A673 (cell line): ENCODE data around the gene CKMT1B. TPM values are rescaled to one million over a fixed set of nuclear protein-coding genes. Genes with fewer than 3 reads are reported as not detected.

ENCODE experiments used
- BruUV-seq: library from RNA; stranded (reverse); fragments of 400-500 nt; replicated peaks from 2 replicates; lab custom pipeline; 2021; lab: Mats Ljungman, UMichigan
- CTCF ChIA-PET: fragments of 300-600 bp; sonication (Branson Sonifier 250); formaldehyde crosslinking; loops from one replicate; lab custom pipeline; 2022; ENCODE audit warnings: antibody characterized with exemption; lab: Charles Lee
- POLR2A ChIA-PET: fragments of 300-600 bp; sonication (Branson Sonifier 250); formaldehyde crosslinking; loops from one replicate; lab custom pipeline; 2022; ENCODE audit warnings: antibody characterized with exemption; ENCODE audit not compliant: low non-redundant PET; lab: Charles Lee
- DNase-seq: peaks from one replicate; pipeline ENCODE4 v3.0.0-alpha.2; 2015; ENCODE audit warnings: low spot score
- H3K27ac ChIP-seq: fragments of 200-600 bp; sonication (generic); 2 replicates; pipeline ENCODE4 v1.5.1; 2016; ENCODE audit warnings: mixed run types, low read depth, mild to moderate bottlenecking, mixed read lengths, antibody characterized with exemption, low read length; ENCODE audit not compliant: poor library complexity, severe bottlenecking
- H3K27me3 ChIP-seq: fragments of 200-600 bp; sonication (generic); replicated peaks from 2 replicates; pipeline ENCODE4 v1.6.1; 2017; ENCODE audit warnings: mixed run types, low read depth, mild to moderate bottlenecking, mixed read lengths, antibody characterized with exemption, low read length; ENCODE audit not compliant: insufficient read depth, poor library complexity
- H3K36me3 ChIP-seq: fragments of 200-600 bp; sonication (generic); 2 replicates; pipeline ENCODE4 v1.6.1; 2016; ENCODE audit warnings: mixed run types, mild to moderate bottlenecking, mixed read lengths, antibody characterized with exemption, low read length; ENCODE audit not compliant: insufficient read depth, poor library complexity, severe bottlenecking
- H3K4me1 ChIP-seq: fragments of 200-600 bp; sonication (generic); 2 replicates; pipeline ENCODE4 v1.6.1; 2017; ENCODE audit warnings: mixed run types, mild to moderate bottlenecking, mixed read lengths, antibody characterized with exemption, low read length; ENCODE audit not compliant: insufficient read depth, poor library complexity, severe bottlenecking
- H3K4me3 ChIP-seq: fragments of 200-600 bp; sonication (generic); 2 replicates; pipeline ENCODE4 v1.5.1; 2016; ENCODE audit warnings: low read depth, mixed run types, mild to moderate bottlenecking, mixed read lengths, low read length; ENCODE audit not compliant: poor library complexity, severe bottlenecking
- H3K9me3 ChIP-seq: fragments of 200-600 bp; sonication (generic); 2 replicates; pipeline ENCODE4 v1.6.1; 2016; ENCODE audit warnings: mixed run types, low read depth, mild to moderate bottlenecking, mixed read lengths, antibody characterized with exemption, low read length; ENCODE audit not compliant: poor library complexity, severe bottlenecking
- CTCF ChIP-seq: fragments of 300-800, 200-600 bp; sonication (generic); conservative IDR thresholded peaks from 2 replicates; pipeline ENCODE4 v1.5.1; 2017; ENCODE audit warnings: low read depth, mild to moderate bottlenecking, antibody characterized with exemption, low read length, moderate library complexity, mixed read lengths
- EZH2 ChIP-seq: fragments of 200-600 bp; sonication (generic); IDR thresholded peaks from 2 replicates; pipeline ENCODE4 v1.6.1; 2017; ENCODE audit warnings: borderline replicate concordance, low read depth, mild to moderate bottlenecking, mixed read lengths, antibody characterized with exemption, low read length; ENCODE audit not compliant: poor library complexity, severe bottlenecking
- intact Hi-C: fragments of 100-400 bp; cut with micrococcal nuclease; formaldehyde crosslinking; loops from one replicate; pipeline ENCODE4 v1.10.0; 2022; ENCODE audit not compliant: unreplicated experiment
- total RNA-seq: library from RNA; stranded (reverse); gene quantifications from 2 replicates; pipeline ENCODE4 v1.2.3, GENCODE V29; 2021

The CKMT1B gene
- total RNA-seq, 1 experiment from 2014 or later, result 1.1 TPM

DNA sequence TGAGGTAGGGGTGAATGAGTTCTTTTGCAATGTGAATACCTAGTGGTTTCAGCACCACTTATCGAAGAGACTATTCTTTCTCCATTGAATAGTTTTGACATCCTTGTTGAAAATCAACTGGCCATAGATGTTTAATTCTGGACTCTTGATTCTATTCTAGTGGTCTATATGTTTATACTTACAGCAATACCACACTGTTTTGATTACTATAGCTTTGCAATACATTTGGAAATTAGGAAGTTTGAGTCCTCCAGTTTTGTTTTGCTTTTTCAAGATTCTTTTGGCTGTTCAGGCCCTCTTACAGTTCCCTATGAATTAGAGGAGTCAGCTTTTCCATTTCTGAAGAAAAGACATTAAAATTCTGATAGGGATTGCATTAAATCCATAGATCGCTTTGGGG lies 46.3 kb upstream of the CKMT1B start:
- no TSS peak for BruUV-seq
- POLR2A ChIA-PET, result no interaction called here
- TF ChIP-seq EZH2 (no peak), CTCF (no peak)
- no peak overlapping the region for H3K4me3 ChIP-seq
- no peak for DNase-seq
- no peak overlapping the region for H3K27ac ChIP-seq
- no peaks in the 10 kb centered on the region for H3K9me3 ChIP-seq
- H3K36me3 ChIP-seq, result no peaks in the 10 kb centered on the region
- H3K4me1 ChIP-seq, result no peaks in the 10 kb centered on the region
- intact Hi-C loops, result no loop called here
- CTCF ChIA-PET, result no interaction called here
- no peaks in the 10 kb centered on the region for H3K27me3 ChIP-seq

DNA sequence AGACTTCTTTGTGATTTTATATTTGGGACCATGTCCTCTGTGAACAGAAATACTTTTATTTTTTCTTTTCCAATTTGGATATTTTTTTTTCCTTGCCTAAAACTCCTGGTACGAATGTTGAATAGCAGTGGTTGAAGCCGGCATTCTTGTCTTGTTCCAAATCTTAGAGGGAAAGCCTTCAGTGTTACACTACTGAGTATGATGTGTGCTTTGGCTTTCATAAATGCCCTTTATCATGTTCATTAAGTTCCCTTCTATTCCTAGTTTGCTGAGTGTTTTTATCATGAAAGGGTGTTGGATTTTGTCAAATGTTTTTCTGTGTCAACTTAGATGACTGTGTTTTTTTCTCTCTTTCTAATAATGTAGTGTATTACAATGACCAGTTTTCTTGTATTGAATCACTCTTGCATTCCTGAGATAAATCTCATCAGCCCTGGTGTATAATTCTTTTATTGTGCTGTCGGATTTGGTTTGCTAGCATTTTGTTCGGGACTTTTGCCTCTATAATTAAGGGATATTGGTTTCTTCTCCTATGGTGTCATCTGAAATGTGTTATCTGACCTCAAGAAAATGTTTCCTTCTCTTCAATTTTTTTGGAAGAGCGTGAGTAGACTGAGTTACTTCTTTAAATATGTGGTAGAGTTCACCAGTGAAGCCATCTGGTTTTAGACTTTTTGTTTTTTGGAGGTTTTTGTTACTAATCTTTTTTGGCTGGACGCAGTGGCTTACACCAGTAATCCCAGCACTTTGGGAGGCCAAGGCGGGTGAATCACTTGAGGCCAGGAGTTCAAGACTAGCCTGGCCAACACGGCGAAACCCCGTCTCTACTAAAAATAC lies 43.1 kb upstream of the CKMT1B start:
- no peaks in the 10 kb centered on the region for H3K36me3 ChIP-seq
- H3K27ac ChIP-seq, result no peak overlapping the region
- CTCF ChIA-PET, result no interaction called here

DNA sequence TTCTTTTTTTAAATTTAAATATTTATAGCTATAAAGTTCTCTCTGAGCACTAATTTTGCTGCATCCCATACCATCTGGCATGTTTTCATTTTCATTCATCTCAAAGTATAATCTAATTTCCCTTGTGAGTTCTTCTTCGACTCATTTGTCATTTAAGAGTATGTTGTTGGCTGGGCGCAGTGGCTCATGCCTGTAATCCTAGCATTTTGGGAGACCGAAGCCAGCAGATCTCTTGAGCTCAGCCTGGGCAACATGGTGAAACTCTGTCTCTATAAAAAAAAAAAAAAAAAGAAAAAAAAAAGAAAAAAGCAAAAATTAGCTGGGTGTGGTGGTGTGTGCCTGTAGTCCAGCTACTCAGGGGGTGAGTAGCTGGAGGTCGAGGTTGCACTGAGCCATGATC lies 41.6 kb upstream of the CKMT1B start:
- CTCF ChIA-PET, result no interaction called here
- BruUV-seq, result no TSS peak
- H3K27me3 ChIP-seq, result no peaks in the 10 kb centered on the region
- H3K36me3 ChIP-seq, result no peaks in the 10 kb centered on the region
- intact Hi-C loops, result no loop called here
- H3K27ac ChIP-seq, result no peak overlapping the region
- POLR2A ChIA-PET, result no interaction called here
- H3K4me3 ChIP-seq, result no peak overlapping the region
- DNase-seq, result no peak
- no peaks in the 10 kb centered on the region for H3K9me3 ChIP-seq
- no peaks in the 10 kb centered on the region for H3K4me1 ChIP-seq
- TF ChIP-seq EZH2, result no peak
- TF ChIP-seq CTCF, result no peak

More for the DNA sequence above, 43.1 kb upstream of the CKMT1B start:
- intact Hi-C loops, result no loop called here
- no peak overlapping the region for H3K4me3 ChIP-seq
- H3K4me1 ChIP-seq, result no peaks in the 10 kb centered on the region
- no peaks in the 10 kb centered on the region for H3K27me3 ChIP-seq
- BruUV-seq, result no TSS peak
- no peaks in the 10 kb centered on the region for H3K9me3 ChIP-seq
- no peak for DNase-seq
- TF ChIP-seq CTCF, result no peak
- TF ChIP-seq EZH2, result no peak
- POLR2A ChIA-PET, result no interaction called here
